Erythroblast (primary cell): ENCODE results near the gene FBXL7.

Experiments
- DNase-seq, 2 experiments: peaks; one replicate each; lab custom pipeline; 2025; lab: John Stamatoyannopoulos, UW
- GATA1 ChIP-seq: IDR thresholded peaks from 2 replicates; pipeline ENCODE4 v1.6.1; 2011; ENCODE audit warnings: low read depth, mild to moderate bottlenecking, control low read depth, low read length, moderate library complexity
- POLR2A ChIP-seq: IDR thresholded peaks from 2 replicates; pipeline ENCODE4 v1.6.1; 2011; ENCODE audit warnings: mild to moderate bottlenecking, low read length

Gene FBXL7

DNA sequence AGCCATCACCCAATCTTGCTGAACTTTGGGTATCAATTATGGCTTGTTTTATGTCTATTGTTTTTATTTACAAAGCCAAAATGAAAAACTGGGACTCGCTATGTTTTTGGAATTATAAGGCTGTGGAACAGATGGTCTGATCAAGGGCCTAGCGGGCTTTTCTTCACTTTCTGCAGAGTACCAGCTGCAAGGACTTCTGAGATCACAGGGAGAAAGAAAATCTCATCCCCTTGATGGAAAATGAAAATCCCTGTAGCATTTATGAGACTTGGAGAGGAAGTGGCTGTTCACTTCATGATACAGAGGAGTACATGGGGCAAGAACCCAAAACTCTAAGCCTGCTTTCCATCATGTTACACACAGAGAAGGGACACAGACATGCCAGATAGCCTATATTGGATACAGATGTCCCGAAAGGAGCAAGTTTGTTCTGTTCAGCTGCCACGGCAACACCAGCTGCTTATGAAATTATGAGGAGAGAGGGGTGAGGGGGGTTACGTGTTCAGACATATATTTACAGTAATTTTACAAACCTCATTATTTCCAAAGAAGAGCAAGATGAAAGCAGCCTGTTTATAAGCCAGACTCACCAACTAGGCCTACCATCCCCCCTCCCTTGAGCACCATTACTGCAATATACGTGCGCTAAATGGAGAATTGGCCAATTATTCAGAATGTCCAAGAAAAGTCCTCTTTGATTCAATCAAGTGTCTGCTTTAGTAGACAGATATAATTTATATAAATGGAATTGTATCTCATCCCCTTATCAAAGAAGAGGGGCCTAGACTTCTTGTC is 459.6 kb downstream of the FBXL7 start:
- no peak for DNase-seq
- TF ChIP-seq GATA1, result no peak
- no peak for TF ChIP-seq POLR2A

DNA sequence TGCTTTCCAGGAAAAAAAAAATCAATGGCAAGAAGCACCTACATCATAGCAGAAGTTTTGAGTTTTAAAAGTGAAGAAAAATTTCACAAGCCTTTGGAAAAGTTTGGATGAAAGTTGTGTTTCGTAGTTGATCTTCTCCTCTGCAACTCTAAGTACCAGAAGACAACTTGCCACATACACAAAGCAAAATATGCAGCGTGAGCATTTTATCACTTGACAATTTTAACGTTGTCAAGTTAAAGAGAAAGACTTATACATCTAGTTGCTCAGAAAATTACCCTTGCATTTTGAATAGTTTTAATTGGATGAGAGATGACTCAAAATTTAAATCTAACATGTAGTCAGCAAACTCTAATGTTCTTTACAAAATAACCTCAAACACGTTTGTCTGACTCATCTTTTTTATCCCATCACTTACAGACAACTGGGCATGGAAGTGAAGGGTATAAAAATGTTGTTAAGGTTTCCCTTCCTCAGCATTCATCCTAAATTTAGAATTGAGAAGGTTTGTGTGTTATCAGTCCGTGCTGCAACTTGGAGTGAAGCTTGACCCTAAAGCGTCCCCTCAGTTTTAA is 466.2 kb downstream of the FBXL7 start:
- DNase-seq, result no peak
- TF ChIP-seq POLR2A (no peak), GATA1 (no peak)

DNA sequence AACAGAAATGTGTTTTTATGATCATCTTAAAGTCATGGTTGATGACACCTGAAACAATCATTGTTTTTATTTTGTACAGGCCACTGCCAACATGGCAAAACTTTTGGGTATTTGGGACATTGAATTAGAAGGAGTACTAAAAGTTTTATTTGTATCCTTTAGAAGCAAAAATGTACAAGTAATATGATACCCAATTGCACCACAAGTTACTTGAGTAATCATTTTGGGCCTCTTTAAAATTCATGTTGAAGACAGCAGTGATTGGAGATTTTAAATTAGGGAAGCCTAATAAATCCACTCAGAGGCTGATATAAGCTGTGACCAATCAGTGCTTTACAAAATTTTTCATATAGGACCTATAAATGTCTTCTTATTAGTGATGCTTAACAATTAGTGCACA is 466.7 kb downstream of the FBXL7 start:
- no peak for TF ChIP-seq POLR2A
- TF ChIP-seq GATA1, result no peak
- no peak for DNase-seq

GRCh38 chr5:15968993-15969392 is 469.0 kb downstream of the FBXL7 start:
- no peak for DNase-seq
- TF ChIP-seq POLR2A, result no peak
- no peak for TF ChIP-seq GATA1

DNA sequence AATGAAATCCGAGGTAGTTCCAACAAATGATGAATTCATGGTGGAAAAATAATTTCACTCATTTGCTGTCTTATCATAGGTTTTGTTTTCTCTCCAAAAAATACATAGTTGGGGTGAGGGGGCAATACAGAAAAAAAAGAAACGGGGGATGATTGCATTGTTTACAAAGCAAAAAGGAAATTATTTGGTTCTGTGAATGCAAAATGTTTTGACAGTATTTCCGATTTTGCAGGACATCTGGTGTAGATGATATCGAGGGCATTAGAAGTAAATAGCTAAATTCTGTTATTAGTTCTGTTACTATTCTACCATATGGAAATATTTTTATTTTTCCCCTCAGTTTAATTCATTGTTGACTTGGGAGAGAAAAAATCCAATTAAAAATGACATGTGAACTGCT is 477.9 kb downstream of the FBXL7 start:
- TF ChIP-seq POLR2A, result no peak
- no peak for TF ChIP-seq GATA1

DNA sequence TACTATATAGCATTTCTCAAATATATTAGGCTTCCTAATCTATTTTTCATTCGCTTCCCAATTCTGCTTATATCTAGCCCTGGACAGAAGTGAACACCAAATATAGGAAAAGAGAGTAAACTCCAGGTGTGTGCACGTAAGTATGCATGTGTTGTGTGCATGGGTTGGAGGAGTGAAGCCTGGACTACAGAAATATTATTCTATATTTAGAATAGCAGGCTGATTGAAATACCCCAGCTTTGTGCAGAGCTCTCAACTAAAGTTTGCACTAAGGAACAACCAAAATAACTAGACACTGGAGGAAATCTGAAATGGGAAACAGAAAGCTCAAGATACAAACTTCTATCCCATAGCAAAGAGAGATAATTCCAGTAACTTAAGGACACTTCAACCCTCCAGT is 480.9 kb downstream of the FBXL7 start:
- DNase-seq, result no peak
- no peak for TF ChIP-seq POLR2A
- TF ChIP-seq GATA1, result no peak

More for the DNA sequence above, 477.9 kb downstream of the FBXL7 start:
- DNase-seq, result no peak

DNA sequence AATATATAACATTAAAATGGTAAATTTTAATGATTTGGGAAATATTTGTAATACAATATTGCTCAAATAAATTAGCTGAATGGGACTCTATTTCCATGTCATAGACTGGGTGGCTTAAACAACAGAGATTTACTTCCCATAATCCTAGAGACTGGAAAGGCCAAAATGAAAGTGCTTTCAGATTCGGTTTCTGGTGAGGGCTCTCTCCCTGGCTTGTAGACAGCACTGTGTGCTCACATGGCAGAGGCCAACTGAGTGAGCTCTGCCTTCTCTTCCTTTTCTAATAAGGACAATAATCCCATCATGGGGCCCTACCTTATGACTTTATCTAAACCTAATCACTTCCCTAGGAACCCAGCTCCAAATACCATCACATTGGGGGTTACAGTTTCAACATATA is 483.4 kb downstream of the FBXL7 start:
- TF ChIP-seq POLR2A (no peak), GATA1 (no peak)
- no peak for DNase-seq
